Thoracic aorta (tissue), 2 donors: ENCODE measurements around the gene PCBP3. TPM values are rescaled to one million over a fixed set of nuclear protein-coding genes. Genes with fewer than 3 reads are reported as not detected.
"Not testable (repeated sequence)": the region's sequence is repeated elsewhere in the genome, so short reads cannot be mapped to it uniquely, and the experiment has no call there.

Source experiments
- ATAC-seq: fragments of 150-250 bp; one replicate; pipeline ENCODE4 v1.8.0; 2017; ENCODE audit warnings: low read depth; ENCODE audit not compliant: insufficient number of reproducible peaks, low FRiP score
- DNase-seq: peaks from one replicate; pipeline ENCODE4 v3.0.0-alpha.2; 2020; ENCODE audit warnings: low spot score
- H3K27ac ChIP-seq, 2 donors: fragments of 200-600 bp; sonication (generic); 1 replicate in 1 of 2; 2 replicates in 1 of 2; pipeline ENCODE4 v1.5.1; 2016; ENCODE audit warnings: mild to moderate bottlenecking in 2 of 2, moderate library complexity in 2 of 2
- H3K27me3 ChIP-seq: fragments of 200-600 bp; sonication (generic); replicated peaks from 2 replicates; pipeline ENCODE4 v1.6.0; 2016; ENCODE audit warnings: mild to moderate bottlenecking; ENCODE audit not compliant: insufficient read depth
- H3K36me3 ChIP-seq: fragments of 200-600 bp; sonication (generic); one replicate; pipeline ENCODE4 v1.5.1; 2016
- H3K4me1 ChIP-seq, 2 donors: fragments of 200-600 bp; sonication (generic); 1 replicate in 1 of 2; 2 replicates in 1 of 2; pipeline versions ENCODE4 v1.5.1 to v1.6.0; 2016; ENCODE audit warnings: low read depth in 2 of 2, mild to moderate bottlenecking in 1 of 2; ENCODE audit not compliant: control insufficient read depth in 1 of 2
- H3K4me3 ChIP-seq: fragments of 200-600 bp; sonication (generic); 2 replicates; pipeline ENCODE4 v1.5.1; 2016; ENCODE audit warnings: mild to moderate bottlenecking
- H3K9me3 ChIP-seq: fragments of 200-600 bp; sonication (generic); 2 replicates; pipeline ENCODE4 v1.5.1; 2016
- total RNA-seq, 2 donors: library from RNA; depleted of rRNA; stranded (reverse); fragments of >200 nt; gene quantifications; one replicate each; pipeline versions ENCODE4 v1.1.0 to v1.2.3, GENCODE V29; 2016
- TF ChIP-seq, protein P1 (sequence below): fragments of 200-600 bp; sonication (generic); IDR thresholded peaks from one replicate; pipeline ENCODE4 v1.5.1; 2019; ENCODE audit warnings: antibody characterized with exemption

PCBP3 gene
- total RNA-seq, 2 donors from 2014 or later = 4.5 to 28.4 TPM

DNA sequence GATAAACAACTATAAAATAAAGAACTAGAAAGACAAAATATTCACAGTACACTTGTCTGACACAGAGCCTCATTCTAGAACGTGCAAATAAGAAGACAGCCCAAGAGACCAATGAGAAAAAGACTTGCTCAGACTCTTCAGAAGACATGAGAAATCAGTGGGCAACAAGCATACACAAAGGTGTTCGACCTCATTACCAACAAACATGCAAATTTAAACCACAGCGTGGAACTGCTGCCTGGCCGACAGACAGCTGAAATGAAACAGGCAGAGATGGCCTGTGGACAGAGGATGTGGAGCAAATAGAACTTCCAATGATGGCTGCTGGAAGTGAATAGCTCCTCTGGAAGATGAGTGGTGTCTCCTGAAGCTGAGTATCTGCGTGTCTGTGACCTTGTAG lies 315.7 kb downstream of the PCBP3 start:
- Histone ChIP-seq H3K4me3 (no peak overlapping the region), H3K27me3 (no peaks in the 10 kb centered on the region), H3K9me3 (no peaks in the 10 kb centered on the region), H3K36me3 (no peaks in the 10 kb centered on the region), H3K27ac (peak overlapping the region; percentile 87), H3K4me1 (peaks cover 19 to 57% of the 10 kb centered on the region in 2 donors)
- TF ChIP-seq, protein P1, sequence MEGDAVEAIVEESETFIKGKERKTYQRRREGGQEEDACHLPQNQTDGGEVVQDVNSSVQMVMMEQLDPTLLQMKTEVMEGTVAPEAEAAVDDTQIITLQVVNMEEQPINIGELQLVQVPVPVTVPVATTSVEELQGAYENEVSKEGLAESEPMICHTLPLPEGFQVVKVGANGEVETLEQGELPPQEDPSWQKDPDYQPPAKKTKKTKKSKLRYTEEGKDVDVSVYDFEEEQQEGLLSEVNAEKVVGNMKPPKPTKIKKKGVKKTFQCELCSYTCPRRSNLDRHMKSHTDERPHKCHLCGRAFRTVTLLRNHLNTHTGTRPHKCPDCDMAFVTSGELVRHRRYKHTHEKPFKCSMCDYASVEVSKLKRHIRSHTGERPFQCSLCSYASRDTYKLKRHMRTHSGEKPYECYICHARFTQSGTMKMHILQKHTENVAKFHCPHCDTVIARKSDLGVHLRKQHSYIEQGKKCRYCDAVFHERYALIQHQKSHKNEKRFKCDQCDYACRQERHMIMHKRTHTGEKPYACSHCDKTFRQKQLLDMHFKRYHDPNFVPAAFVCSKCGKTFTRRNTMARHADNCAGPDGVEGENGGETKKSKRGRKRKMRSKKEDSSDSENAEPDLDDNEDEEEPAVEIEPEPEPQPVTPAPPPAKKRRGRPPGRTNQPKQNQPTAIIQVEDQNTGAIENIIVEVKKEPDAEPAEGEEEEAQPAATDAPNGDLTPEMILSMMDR = no peak
- no peak for DNase-seq
- ATAC-seq = no peak

DNA sequence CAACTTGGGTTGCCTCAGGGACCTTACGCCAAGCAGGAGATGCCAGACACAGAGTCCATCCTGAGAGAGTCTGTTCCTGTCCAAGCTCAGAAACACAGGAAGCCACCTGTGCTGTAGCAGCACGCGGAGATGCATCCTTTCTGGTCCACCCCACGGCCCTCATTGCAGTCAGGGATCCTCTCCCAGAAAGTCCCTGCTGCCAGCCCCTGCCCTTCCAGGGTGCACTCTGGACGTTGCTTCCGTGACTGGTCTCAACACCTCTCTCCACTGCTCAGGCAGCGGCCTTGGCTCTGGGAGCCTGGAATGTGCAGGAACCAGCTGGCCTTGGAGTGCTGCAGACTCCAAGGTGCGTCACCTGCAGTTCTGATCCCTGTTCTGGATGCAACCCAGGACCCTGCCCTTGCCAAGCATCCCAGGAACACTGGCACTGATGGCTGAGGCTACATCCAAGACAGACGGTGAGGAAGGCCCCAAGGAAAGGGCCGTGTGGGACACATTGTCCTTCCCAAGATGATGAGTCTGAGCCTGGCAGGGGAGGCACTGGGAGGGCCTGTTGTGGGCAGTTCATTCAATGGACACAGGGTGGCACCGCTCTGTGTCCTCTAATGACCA lies 316.4 kb downstream of the PCBP3 start:
- peak overlapping the region; percentile 87 for H3K27ac ChIP-seq
- no peaks in the 10 kb centered on the region for H3K27me3 ChIP-seq
- TF ChIP-seq, protein P1 = no peak
- no peaks in the 10 kb centered on the region for H3K36me3 ChIP-seq
- no peaks in the 10 kb centered on the region for H3K9me3 ChIP-seq
- DNase-seq = no peak
- no peak for ATAC-seq
- peaks cover 14 to 50% of the 10 kb centered on the region in 2 donors for H3K4me1 ChIP-seq
- no peak overlapping the region for H3K4me3 ChIP-seq

- not testable (repeated sequence) for ATAC-seq, H3K4me3 ChIP-seq, H3K9me3 ChIP-seq, H3K27ac ChIP-seq, H3K27me3 ChIP-seq, H3K36me3 ChIP-seq, DNase-seq
- H3K4me1 ChIP-seq = peaks cover 14 to 44% of the 10 kb centered on the region in 2 donors
Observed at GRCh38 chr21:45961408-45961807, 317.9 kb downstream of the PCBP3 start.

DNA sequence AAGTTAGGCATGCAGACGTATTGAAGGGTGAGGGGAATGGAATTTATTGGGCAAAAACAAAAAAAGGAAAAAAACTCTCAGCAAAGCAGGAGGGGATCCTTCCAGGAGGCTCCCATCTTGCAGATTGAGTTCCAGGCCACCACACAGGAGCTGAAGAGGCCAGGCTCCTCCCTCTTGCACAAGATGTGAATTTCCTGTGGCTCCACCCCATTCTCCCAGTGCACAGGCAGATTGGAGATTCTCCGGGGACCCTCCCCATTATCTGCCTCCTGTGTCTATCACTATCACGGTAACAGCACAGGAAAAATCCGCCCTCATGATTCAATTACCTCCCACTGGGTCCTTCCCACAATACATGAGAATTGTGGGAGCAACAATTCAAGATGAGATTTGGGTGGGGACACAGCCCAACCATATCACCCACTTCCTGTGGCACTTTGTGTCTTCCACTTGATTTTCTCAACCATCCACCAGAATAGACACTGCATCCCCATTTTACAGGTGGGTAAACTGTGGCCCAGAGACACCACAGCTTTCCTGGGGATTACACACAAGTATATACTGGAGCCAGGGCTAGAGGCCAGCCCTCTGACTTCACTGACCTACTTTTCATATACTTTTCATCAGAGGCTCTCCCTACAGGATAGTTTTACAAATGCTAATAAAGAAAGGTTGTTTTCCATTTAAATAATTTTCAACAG lies 319.2 kb downstream of the PCBP3 start:
- H3K27me3 ChIP-seq = no peaks in the 10 kb centered on the region
- H3K4me3 ChIP-seq = no peak overlapping the region
- peaks cover 7 to 35% of the 10 kb centered on the region in 2 donors for H3K4me1 ChIP-seq
- H3K27ac ChIP-seq = no peak overlapping the region
- TF ChIP-seq, protein P1 = no peak
- no peaks in the 10 kb centered on the region for H3K9me3 ChIP-seq
- no peak for DNase-seq
- no peaks in the 10 kb centered on the region for H3K36me3 ChIP-seq
- ATAC-seq = no peak

DNA sequence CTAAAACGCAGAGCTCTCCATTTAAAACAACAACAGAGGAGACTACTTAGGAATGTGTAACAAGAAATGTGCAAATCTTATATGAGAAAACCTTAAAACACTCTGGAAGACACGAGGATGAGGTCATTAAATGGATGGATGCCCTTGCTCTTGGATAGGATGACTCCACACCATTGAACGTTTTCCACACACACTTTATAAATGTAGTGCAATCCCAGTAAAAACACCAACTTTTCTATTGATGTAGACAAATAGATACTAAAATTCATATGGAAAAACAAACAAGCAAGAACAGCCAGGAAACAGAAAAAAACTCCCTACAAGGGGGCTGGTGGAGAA lies 319.7 kb downstream of the PCBP3 start:
- Histone ChIP-seq H3K27ac (no peak overlapping the region), H3K4me3 (no peak overlapping the region), H3K36me3 (no peaks in the 10 kb centered on the region), H3K9me3 (no peaks in the 10 kb centered on the region), H3K4me1 (peaks cover 6 to 33% of the 10 kb centered on the region in 2 donors), H3K27me3 (no peaks in the 10 kb centered on the region)
- DNase-seq (no peak), ATAC-seq (no peak)
- TF ChIP-seq, protein P1 = no peak
